NOMO-1 treated with DMSO at 0.1 percent for 48 hours (cell line): ENCODE results near the gene KLF1.
"Not testable (repeated sequence)": the region's sequence is repeated elsewhere in the genome, so short reads cannot be mapped to it uniquely, and the experiment has no call there.

ENCODE experiments used
- DNase-seq: peaks from one replicate; lab custom pipeline; 2025; ENCODE audit not compliant: unreplicated experiment; lab: John Stamatoyannopoulos, UW

Gene KLF1

DNA sequence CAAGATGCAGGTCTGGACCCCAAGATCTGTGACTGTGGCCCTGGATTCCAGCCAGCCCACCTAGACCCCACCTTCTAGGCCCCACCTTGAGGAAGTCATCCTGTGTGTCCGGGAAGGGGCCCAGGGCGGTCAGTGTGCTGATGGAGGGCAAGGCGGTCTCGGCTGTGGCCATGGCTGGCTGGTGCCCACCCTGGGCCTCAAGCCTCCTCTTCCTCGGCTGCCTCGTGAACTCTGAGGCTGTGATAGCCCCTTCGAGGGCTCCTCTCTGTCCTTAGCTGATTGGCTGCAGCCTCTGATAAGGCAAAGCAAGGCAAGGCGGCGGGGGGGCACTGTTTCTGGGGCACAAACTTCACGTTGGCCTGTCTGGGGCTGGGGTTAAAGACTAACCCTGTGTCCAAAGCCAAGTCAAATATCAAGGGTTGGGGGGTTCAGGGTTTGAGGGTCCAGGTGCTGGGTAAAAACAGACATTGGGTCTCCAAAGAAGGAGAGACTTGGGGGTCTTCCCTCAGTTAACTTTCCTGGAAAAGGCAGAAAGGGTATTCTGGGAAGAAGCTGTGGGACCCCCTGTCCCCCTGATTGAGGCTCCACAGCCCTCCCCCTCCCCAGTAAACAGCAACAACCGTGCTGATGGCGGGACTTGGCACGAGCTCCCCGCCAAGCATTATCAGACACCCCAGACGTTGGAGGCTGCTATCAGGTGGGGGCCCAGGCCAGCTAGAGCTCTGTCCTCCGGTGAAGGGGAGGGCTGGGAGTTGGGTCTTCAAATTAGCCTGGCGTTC is at the start of gene KLF1:
Gene KLF1 (minus strand): TSS at position 233 of the 779 bp plus-strand sequence. CDS start 61 bp downstream, at position 172.
- DNase-seq = no peak

DNA sequence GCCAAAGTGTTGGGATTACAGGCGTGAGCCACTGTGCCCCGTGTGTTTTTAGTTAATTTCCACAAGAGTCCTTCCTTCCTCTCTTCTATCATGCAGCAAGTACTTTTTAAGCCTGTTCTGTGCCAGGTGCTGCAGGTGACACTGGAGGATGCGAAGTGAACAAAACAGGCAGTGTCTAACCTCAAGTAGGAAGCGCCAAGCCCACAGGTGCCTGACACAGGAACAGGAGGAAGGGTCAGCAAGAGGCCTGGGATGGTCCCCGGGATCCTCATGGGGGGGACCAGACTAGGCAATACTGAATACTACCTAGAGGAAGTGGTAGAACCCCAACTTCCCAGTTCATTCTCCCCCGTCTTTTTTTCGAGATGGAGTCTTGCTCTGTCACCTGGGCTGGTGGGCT is 49.6 kb upstream of the KLF1 start:
- DNase-seq = no peak

DNA sequence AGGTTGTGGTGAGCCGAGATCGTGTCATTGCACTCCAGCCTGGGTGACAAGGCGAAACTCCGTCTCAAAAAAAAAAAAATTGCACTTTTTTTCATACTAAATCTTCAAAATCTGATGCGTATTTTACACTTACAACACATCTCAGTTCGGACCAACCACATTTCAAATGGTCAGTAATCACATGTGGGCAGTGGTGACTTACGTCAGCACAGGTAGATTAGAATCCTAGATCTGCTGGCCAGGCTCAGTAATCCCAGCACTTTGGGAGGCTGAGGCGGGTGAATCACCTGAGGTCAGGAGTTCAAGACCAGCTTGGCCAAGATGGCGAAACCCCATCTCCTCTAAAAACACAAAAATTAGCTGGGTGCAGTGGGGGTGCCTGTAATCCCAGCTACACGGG is 48.1 kb upstream of the KLF1 start:
- no peak for DNase-seq

DNA sequence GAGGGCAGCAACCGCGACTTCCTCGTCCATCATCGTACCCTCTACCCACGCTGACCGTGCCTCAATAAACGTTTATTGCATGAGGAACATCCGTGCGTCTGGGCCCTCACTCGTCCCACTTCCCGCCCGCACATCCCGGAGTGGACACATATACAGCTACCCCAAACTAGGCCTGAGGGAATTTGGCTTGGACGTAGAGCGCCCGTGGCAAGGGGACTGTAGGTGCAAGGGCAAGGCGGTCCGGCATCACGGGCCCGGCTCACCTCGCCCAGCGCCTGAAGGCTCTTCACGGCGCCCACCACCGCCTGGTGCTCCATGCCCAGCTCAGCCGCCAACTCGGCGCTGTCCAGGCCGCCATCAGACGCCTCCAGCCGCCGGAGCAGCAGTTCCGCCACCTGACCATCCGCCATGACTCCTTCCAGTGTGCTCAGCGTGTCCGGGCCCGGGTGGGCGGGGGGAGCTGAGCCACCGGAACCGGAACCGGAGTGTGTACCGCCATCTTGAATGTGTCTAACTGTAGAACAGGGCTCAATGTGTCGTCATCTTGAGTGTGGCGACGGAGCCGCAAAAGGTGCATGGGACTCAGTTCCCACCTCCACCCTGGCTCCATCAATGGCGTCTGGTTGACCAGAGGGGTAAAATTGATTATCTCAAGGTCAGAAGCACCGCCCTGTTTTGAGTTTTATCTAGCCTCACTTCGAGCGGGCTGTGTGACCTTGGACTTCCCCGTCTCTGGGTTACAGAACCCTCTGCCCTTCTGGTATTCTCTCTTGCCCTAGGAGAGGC is 46.5 kb upstream of the KLF1 start, which contains the start of gene FARSA:
Gene FARSA (minus strand): TSS at position 425 of the 786 bp plus-strand sequence. CDS start 15 bp downstream, at position 410.
- DNase-seq = peak; percentile 89

DNA sequence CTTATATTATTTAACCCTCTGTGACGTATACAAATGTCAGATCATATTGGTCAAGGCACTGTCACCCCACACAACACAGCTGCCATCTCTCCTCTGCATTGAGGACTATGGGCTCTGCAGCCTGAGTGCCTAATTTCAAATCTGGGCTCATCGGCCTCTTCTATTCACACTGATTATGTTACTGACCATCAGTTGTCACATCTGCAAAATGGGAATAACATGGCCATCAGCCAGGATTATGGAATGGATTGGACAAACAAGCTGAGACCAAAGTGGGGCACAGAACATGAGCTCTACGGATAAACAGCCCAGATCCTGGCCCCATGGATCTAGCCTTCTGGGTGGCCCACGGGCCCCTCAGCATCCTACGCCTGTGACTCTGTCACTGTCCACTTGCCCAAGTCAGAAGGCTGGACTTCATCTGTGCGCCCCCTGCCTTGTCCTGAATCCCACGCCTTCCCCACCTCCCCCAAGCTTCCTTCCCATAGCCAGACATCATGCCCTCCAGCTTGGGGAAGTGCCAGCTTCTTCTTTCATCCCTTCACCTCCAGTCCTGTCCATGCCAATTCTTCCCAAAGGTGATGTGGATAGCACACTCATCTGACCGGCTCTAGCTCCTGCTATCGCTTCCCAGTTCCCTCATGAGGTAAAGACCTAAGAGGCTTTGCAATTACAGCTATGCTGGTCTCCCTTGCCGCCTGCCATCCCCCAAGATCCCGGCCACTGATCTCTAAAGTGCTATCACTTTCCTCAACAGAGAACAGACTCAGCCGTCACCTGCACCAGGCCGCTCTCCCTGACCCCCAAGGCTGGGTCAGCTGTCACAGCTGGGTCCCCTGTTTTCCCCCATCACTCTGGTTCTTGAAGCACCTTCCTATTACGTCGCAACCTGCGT is 45.6 kb upstream of the KLF1 start:
- DNase-seq = no peak

DNA sequence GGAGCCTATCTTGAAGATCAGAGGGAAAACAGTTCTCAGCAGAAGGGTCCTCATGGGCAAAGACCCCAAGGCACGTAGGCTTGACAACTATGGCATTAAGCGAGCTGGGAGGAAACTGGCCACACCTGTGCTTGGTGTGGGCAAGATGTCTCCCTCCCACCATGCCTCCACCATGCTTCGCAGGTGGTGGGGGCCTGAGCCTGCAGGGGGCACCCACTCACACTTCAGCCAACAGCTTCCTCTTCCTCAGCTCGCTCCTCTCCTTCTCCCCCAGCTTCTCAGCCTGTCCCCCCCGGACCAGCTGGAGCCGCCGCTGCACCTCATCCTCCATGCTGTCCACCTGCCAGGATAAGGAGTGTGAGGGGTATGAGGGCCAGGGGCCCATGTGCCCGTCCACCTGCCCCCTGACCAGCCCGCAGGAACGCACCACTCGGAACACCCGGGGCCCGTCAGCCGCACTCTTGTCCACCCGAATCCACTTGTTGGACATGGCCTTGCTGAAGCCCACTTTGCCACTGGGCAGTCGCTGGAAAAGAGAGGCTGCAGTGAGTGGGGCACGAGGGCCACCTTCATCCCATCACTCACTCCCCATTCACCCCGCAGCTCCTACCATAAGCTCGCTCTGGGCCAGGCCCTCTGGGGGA is 43.1 kb upstream of the KLF1 start:
- no peak for DNase-seq

DNA sequence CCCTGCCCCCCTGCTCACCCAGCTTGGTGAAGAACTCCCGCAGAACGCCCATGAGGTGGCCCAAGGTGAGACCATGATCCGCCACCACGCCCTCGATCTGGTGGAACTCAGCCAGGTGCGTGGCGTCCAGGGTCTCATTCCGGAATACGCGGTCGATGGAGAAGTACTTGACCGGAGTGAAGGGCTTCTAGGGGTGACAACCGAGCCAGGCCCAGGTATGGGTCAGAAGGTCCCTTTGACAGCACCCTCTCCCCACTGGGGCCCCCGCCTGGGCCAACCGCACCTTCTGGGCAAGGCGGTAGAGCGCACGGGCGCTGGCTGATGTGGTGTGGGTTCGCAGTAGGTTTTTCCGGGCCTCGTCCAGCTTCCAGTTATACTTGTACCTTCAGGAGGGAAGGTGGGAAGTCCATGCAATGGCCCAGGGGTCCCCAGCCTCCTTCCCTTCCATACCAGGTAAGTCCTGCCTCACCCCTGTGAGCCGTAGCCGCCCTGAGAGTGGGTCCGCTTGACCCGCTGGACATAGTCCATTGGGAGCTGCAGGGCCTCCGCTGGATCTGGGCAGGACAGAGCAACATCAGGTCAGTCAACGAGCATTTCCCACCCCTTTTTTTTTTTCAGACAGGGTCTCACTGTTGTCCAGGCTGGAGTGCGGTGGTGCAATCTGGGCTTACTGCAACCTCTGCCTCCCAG is 37.8 kb upstream of the KLF1 start:
- DNase-seq = no peak

DNA sequence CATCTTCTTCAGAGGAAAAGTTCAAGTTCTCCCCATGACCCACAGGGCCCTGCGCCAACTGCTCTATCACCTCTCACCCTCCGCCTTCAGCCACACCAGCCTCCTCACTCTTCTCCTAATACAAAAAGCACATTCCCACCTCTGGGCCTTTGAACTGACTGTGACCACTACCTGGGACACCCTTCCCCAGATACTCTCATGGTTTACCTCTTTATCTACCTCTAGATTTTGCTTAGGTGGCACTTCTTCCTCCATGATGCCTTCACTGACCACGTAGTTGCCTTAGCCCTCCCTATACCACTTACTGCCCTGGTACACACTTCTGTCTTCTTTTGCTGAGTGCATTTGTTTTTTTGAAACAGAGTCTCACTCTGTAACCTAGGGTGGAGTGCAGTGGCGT is 36.0 kb upstream of the KLF1 start:
- no peak for DNase-seq

DNA sequence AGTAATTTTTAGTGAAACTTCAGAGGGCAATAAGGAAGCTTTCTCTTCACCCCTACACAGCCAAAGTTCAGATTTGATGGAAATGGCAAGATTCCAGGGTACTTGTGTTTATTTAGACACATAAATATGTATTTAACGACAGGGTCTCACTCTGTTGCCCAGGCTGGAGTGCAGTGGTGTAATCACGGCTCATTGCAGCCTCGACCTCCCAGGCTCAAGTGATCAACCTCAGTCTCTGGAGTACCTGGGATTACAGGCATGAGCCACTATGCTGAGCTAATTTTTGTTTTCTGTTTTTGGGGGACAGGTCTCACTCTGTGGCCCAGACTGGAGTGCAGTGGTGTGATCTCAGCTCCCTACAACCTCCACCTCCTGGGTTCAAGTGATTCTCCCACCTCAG is 34.0 kb upstream of the KLF1 start:
- DNase-seq = no peak

DNA sequence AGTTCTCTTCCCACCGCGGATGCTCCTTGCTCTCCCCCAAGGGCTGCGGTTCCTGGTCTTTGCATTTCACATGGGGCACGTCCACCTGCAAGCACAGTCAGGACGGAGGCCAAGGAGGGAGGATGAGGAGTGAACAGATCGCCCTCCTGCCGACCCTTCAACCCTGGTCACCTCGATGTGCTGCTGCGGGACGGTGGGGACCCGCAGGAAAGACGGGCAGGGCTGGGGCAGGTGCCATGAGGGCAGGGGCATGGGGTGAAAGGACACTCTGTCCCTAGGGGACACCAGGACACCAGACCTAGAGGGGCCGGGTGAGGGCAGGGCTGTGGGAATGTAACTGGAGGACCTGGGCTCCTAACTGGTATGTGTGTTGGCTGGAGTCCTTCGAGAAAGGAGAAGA is 31.3 kb upstream of the KLF1 start:
- no peak for DNase-seq

DNA sequence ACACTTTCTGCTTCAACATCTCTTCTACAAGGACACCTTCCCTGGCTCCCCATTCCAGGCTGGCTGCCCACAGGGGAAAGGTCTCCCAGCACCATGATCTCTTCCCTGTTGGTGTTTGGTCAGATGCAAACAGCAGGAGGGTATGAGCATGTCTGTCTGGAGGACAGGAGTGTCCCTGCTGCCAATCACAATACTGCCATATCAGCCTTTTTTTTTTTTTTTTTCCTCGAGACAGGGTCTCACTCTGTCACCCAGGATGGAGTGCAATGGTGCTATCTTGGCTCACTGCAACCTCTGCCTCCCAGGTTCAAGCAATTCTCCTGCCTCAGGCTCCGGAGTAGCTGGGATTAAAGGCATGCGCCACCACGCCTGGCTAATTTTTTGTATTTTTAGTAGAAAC is 28.9 kb upstream of the KLF1 start:
- DNase-seq = not testable (repeated sequence)

DNA sequence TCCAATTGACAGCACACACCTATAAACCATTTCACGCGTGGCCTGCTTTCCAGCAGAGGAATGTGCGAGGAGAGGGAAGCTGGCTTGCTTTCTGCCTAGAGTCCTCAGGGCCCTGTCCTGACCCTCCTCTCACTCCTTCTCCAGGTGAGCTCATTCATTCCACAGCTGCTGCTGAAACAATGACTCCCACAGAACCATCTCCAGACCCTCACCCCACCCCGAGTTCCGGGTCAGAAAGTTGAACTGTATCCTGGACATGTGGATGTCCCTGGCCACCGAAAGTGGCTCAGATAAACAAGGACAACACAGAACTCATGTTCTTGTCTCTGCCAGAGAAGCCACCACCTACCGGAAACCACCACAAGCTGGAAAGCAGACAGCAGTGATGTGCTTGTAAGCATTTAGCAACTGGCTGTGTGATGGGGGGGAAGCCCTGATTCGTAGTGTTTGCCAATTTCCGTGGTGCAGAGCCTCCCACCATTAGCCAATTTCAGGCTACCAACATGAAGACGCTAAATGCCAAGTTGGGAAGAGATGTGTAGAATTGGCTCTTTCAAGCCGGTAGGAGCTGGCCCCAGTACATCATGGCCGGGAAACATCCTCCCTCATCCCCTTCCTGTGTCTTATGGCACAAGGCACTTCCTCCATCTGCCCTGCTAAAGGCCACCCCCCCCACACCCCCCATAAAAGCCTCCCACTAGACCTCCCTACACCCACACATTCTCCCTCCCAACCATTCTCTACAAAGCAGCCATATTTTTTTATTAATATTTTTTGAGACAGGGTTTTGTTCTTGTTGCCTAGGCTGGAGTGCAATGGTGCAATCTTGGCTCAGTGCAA is 27.1 kb upstream of the KLF1 start:
- DNase-seq = peak; percentile 68

DNA sequence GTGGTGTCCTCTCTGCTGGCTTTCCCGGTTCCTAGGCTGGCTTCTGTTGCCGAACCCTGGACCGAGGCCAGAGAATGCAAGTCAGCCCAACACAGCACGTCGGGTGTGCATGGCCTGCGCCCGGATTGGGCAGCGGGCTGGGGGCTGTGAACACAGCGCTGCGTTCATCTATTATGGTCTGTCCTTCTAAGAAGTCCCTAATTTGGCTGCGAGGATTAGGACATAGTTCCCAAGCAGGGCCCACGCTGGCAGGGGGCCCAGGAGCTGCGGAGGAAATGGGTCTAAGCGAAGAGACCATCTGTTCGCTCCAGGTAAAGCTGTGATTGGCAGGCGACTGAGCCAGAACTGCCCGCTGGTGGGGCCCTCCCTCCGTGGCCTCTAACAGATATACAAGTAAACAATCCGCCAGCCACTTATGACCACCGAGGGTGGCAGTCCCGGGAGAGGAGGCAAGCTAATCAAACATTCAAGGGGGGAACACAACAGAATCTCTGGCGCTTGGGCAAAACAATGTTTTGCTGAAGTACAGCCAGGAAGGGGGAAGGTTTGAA is 26.1 kb upstream of the KLF1 start:
- DNase-seq = no peak

DNA sequence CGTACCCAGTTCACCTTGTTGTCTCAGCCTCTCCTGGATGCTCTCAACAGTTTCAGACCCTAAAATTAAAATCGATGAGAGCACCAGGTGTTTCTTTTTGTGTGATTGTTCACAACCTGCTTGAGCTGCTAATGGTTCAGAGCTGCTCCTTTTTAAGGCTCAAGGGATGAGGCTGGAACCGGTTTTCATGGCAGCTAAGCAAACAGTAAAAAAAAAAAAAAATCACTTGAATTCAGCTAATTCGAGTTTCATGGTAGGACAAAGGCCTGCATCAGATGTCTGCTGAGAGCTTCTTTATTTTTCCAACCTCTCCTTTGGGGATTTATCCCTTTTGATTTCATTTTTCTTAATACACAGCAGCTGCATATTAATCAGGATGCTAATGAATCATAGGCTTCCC is 25.6 kb upstream of the KLF1 start:
- DNase-seq = no peak

DNA sequence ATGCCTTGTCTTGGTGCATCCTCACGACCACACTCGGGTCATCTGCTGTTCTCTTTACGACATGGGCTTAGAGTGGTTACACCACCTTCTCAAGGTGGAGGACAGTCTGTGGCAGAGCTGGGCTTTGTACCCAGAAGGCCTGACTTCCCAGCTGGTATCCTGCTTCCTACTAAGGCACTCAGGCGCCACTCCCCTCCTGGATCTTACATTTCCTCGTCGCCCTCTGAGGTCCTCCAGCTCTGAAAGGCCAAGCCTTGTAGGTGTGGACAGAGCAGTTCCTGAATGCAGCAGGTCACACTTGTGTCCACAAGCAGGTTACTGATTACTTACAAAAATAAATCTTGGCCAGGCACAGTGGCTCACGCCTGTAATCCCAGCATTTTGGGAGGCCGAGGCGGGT is 20.2 kb upstream of the KLF1 start:
- DNase-seq = no peak

DNA sequence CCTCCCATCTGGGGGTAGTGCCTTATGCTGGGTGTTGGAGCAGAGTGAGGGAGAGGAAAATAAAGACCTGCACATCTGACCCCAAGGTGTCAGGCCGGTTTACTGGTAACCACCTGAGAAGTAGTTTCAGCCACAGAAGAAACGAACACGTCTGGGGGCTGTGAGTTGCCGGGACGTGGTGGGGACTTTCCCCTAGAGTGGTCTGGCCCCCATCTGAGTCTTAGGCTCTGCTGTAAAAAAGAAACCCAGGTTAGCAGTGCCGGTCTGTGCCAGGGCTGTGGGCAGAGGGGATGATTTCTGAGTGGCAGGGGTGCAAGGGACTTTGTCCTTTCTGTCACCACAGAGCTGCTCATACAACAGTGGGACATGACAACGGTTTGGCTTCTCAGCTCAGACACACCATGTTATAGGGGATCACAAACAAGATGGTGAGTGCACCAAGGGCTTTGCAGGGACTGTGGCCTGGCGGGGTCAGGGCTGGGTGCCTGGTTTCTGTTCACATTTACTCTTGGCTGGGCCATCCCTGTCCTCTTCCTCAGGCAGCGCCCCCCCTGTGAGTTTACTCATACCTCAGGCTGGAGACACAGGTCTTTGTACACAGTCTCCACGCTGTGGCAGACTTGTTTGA is 13.0 kb upstream of the KLF1 start:
- no peak for DNase-seq

DNA sequence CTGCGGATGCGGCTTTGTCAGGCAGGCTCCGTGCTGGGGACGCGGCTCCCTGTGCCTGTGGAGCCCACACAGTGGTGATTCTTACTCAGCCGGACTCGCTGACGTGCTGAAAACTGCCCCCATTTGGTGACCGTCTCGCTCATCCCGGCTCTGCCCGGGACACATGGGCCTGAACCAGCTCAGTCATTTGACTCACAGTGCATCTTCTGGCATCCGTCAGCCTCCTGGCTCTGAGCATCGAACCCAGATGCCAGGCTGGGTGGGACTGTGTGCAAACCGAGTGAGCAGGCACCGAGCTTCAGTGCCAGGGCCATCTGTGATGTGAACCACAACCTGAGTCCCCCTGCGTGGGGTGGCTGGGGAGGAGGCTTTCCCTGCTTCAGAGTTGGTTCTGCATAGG is 9.5 kb upstream of the KLF1 start:
- no peak for DNase-seq

DNA sequence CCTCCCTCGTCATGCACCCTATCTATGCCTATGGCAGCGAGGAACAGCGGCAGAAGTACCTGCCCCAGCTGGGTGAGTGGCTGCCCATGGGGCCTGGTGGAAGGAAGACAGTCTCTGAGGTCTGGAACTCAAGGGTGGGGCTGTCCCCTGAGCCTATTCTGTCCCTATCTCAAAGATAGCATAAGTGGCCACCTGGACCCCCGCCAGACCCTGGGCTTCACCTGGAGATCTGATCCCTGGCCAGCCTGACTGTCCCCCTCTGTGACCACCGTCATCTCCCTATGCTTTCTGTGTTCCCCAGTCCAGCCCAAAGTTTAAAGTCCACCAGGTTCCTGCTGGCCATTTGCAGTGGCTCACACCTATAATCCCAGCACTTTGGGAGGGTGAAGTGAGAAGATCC is 6.6 kb upstream of the KLF1 start:
- no peak for DNase-seq
